ENCODE results near the gene MMD2.

GRCh38 chr7:4878336-4879335 is 80.4 kb downstream of the MMD2 start:
- TF ChIP-seq TCF12 (IDR thresholded peaks at IDR 0.05; ENCODE audit: low read depth) (no peak), RAD21 (IDR thresholded peaks at IDR 0.05; ENCODE audit: low read depth) (no peak), EGR1 (IDR thresholded peaks at IDR 0.05) (no peak)
